ENCODE measurements around the gene AP4S1.
"Not testable (repeated sequence)": the region's sequence is repeated elsewhere in the genome, so short reads cannot be mapped to it uniquely, and the experiment has no call there.

Gene AP4S1

DNA sequence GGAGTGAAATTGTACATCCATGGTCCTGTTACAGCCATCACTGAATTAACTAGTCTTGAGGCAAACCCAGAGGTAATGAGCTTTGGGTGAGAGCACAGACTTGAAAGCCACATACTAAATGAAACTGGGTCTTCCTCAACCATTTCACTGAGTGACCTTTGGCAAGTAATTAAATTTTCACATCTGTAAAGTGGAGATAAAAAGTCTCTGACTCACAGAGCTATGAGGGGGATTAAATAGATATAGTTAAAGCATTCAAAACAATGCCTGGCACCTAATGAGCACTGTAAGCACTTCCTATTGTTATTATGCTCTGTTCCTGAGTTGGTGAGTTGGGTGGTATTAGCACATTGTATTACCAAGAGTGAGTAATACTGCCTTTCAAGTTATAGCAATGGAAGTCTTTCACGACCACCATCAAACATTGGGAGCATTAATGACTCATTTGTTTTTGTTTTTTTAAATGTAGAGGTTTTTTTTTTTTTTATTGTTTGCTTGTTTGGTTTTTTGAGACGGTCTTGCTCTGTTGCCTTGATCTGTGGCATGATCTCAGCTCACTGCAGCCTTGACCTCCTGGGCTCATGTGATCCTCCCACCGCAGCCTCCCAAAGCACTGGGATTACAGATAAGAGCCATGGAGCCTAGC lies 13.2 kb downstream of the AP4S1 start:
- no peaks in the 10 kb centered on the region for H3K36me3 ChIP-seq (replicated peaks)
- no peak overlapping the region for H3K27ac ChIP-seq
- no peak overlapping the region for H3K4me3 ChIP-seq (ENCODE audit: low read depth, low read length)
- TF ChIP-seq, protein P1, sequence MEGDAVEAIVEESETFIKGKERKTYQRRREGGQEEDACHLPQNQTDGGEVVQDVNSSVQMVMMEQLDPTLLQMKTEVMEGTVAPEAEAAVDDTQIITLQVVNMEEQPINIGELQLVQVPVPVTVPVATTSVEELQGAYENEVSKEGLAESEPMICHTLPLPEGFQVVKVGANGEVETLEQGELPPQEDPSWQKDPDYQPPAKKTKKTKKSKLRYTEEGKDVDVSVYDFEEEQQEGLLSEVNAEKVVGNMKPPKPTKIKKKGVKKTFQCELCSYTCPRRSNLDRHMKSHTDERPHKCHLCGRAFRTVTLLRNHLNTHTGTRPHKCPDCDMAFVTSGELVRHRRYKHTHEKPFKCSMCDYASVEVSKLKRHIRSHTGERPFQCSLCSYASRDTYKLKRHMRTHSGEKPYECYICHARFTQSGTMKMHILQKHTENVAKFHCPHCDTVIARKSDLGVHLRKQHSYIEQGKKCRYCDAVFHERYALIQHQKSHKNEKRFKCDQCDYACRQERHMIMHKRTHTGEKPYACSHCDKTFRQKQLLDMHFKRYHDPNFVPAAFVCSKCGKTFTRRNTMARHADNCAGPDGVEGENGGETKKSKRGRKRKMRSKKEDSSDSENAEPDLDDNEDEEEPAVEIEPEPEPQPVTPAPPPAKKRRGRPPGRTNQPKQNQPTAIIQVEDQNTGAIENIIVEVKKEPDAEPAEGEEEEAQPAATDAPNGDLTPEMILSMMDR (IDR thresholded peaks at IDR 0.05; ENCODE audit: low read depth, low read length, missing control alignments): no peak
- in situ Hi-C loops (cut with HindIII; ENCODE audit: low pct_ligation_motif_present, low sequenced_read_pairs): no loop called here
- H3K27me3 ChIP-seq (replicated peaks): no peaks in the 10 kb centered on the region
- DNase-seq: no peak

DNA sequence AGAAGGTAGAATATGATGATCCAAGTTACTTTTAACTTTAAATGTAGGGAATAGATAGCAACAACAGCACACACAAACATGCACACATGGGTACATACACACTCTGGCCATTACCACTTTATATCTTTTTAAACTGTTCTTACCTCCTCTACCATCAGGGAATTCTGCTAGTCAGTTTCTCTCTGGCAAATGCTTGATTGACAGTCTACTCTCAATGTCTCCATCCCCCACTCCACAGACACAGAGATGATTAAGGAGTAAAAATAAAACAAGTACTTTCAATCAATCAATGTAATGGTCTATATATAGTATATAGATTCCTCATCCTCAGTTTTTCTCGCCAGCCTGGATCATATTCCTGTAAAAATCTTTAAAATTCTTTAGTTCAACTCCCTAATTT lies 16.9 kb downstream of the AP4S1 start:
- no peaks in the 10 kb centered on the region for H3K27me3 ChIP-seq (replicated peaks)
- no peak overlapping the region for H3K4me3 ChIP-seq (ENCODE audit: low read depth, low read length)
- TF ChIP-seq, protein P1 (IDR thresholded peaks at IDR 0.05; ENCODE audit: low read depth, low read length, missing control alignments): no peak
- no peak overlapping the region for H3K27ac ChIP-seq
- in situ Hi-C loops (cut with HindIII; ENCODE audit: low pct_ligation_motif_present, low sequenced_read_pairs): no loop called here
- DNase-seq: no peak
- H3K36me3 ChIP-seq (replicated peaks): no peaks in the 10 kb centered on the region

DNA sequence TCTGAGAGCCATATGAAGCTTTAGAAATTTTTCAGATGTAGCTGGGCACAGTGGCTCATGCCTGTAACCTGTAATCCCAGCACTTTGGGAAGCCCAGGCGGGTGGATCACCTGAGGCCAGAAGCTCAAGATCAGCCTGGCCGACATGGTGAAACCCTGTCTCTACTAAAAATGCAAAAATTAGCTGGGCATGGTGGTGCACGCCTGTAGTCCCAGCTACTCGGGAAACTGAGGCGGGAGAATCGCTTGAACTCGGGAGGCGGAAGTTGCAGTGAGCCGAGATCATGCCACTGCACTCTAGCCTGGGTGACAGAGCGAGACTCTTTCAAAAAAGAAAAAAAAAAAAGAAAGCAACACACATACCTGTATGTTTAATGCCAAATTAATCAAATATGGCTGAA lies 17.4 kb downstream of the AP4S1 start:
- in situ Hi-C loops (cut with HindIII; ENCODE audit: low pct_ligation_motif_present, low sequenced_read_pairs); H3K27me3 ChIP-seq (replicated peaks); DNase-seq; H3K36me3 ChIP-seq (replicated peaks); H3K4me3 ChIP-seq (ENCODE audit: low read depth, low read length); H3K27ac ChIP-seq: not testable (repeated sequence)

DNA sequence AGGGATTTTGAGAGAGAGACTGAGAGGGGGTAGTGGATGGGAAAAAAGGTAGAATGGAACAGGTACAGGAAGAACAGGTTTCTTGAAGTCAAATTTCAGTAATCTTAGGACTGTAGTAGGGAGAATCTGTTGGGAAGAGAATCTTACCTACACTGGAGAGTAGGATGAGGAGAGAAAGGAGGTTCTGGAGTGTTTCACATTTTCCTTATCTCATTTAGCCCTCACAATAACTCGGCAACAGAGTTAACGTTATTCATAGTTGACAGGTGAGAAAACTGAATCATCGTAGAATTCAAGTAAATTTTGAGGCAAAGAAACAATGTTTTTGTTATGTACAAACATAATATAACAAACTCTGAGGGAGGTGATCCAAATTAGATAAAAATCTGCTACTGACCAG lies 17.9 kb downstream of the AP4S1 start:
- no peaks in the 10 kb centered on the region for H3K36me3 ChIP-seq (replicated peaks)
- no peak overlapping the region for H3K27ac ChIP-seq
- no peaks in the 10 kb centered on the region for H3K27me3 ChIP-seq (replicated peaks)
- no peak overlapping the region for H3K4me3 ChIP-seq (ENCODE audit: low read depth, low read length)
- TF ChIP-seq, protein P1 (IDR thresholded peaks at IDR 0.05; ENCODE audit: low read depth, low read length, missing control alignments): no peak
- in situ Hi-C loops (cut with HindIII; ENCODE audit: low pct_ligation_motif_present, low sequenced_read_pairs): no loop called here
- DNase-seq: no peak

DNA sequence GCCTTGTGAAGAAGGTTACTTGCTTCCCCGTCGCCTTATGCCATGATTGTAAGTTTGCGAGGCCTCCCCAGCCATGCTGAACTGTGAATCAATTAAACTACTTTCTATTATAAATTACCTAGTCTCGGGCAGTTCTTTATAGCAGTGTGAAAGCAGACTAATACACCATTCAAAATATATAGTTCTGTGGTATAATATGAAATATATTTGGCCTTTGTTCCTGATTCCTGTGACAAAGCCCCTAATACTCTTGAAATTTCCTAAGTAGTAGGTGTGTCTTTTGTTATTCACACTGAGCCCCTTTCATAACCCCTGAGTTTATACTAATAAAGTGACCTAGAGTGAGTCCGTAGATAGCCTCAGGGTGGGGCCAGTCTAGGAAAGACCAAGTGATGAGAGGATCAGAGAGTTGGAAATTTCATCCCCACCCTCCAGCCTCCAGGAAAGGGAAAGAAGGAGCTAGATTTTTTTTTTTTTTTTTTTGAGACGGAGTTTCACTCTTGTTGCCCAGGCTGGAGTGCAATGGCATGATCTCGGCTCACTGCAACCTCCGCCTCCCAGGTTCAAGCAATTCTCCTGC lies 20.1 kb downstream of the AP4S1 start:
- Histone ChIP-seq H3K27me3 (replicated peaks) (no peaks in the 10 kb centered on the region), H3K27ac (no peak overlapping the region), H3K36me3 (replicated peaks) (no peaks in the 10 kb centered on the region), H3K4me3 (ENCODE audit: low read depth, low read length) (no peak overlapping the region)
- TF ChIP-seq, protein P1 (IDR thresholded peaks at IDR 0.05; ENCODE audit: low read depth, low read length, missing control alignments): no peak
- in situ Hi-C loops (cut with HindIII; ENCODE audit: low pct_ligation_motif_present, low sequenced_read_pairs): no loop called here
- no peak for DNase-seq

DNA sequence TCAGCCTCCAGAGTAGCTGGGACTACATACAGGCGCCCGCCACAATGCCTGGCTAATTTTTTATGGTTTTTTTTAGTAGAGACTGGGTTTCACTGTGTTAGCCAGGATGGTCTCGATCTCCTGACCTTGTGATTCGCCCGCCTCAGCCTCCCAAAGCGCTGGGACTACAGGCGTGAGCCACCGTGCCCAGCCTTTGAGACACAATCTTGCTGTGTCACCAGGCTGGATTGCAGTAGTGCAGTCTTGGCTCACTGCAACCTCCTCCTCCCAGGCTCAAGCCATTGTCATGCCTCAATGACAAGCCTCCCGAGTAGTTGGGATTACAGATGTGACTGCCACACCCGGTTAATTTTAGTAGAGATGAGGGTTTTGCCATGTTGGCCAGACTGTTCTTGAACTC lies 22.1 kb downstream of the AP4S1 start:
- no peaks in the 10 kb centered on the region for H3K27me3 ChIP-seq (replicated peaks)
- in situ Hi-C loops (cut with HindIII; ENCODE audit: low pct_ligation_motif_present, low sequenced_read_pairs): no loop called here
- TF ChIP-seq, protein P1 (IDR thresholded peaks at IDR 0.05; ENCODE audit: low read depth, low read length, missing control alignments): no peak

More for the DNA sequence above, 22.1 kb downstream of the AP4S1 start:
- DNase-seq: no peak
- no peaks in the 10 kb centered on the region for H3K36me3 ChIP-seq (replicated peaks)
- no peak overlapping the region for H3K27ac ChIP-seq
- no peak overlapping the region for H3K4me3 ChIP-seq (ENCODE audit: low read depth, low read length)
